ENCODE measurements around the gene WDR77. TPM values are rescaled to one million over a fixed set of nuclear protein-coding genes. Genes with fewer than 3 reads are reported as not detected.

WDR77 gene
- total RNA-seq, 1 donor from 2014 or later: 49.1 TPM

- no peak overlapping the region for H3K27ac ChIP-seq (ENCODE audit: low read depth, low read length)
- no peak for TF ChIP-seq CTCF (IDR thresholded peaks at IDR 0.05; ENCODE audit: insufficient read depth, low read depth, low read length)
- no peak for TF ChIP-seq EZH2 (IDR thresholded peaks at IDR 0.05; ENCODE audit: insufficient read depth, low read length)
- no peaks in the 10 kb centered on the region for H4K20me1 ChIP-seq (ENCODE audit: insufficient read depth, low read length)
- H3K4me2 ChIP-seq (ENCODE audit: low read length): no peak overlapping the region
- no peaks in the 10 kb centered on the region for H3K4me1 ChIP-seq (ENCODE audit: insufficient read depth, low read length)
- no peaks in the 10 kb centered on the region for H3K79me2 ChIP-seq (ENCODE audit: insufficient read depth, low read length)
- Mint-ChIP-seq H3K4me3 (ENCODE audit: unreplicated experiment) (no peak overlapping the region), H3K4me1 (ENCODE audit: low read depth, unreplicated experiment) (peaks cover 4% of the 10 kb centered on the region), H3K9me3 (ENCODE audit: unreplicated experiment) (no peaks in the 10 kb centered on the region), H3K36me3 (ENCODE audit: low read depth, unreplicated experiment) (peaks cover 2% of the 10 kb centered on the region), H3K27me3 (ENCODE audit: low read depth, unreplicated experiment) (no peaks in the 10 kb centered on the region), H3K27ac (ENCODE audit: unreplicated experiment) (no peak overlapping the region)
- FAIRE-seq (no peak), DNase-seq (ENCODE audit: low read depth) (no peak)
- H2AFZ ChIP-seq (ENCODE audit: low read depth, low read length): no peak overlapping the region
- H3K27me3 ChIP-seq (ENCODE audit: insufficient read depth, low read length): no peaks in the 10 kb centered on the region
- no peaks in the 10 kb centered on the region for H3K36me3 ChIP-seq (ENCODE audit: insufficient read depth, low read length)
- no peak overlapping the region for H3K9ac ChIP-seq (ENCODE audit: low read length)
- H3K9me3 ChIP-seq (ENCODE audit: insufficient read depth, low read depth, low read length): no peaks in the 10 kb centered on the region
- H3K4me3 ChIP-seq (ENCODE audit: insufficient read depth, low read depth, low read length): no peak overlapping the region
Observed at GRCh38 chr1:111474521-111474920, 25.5 kb upstream of the WDR77 start.

DNA sequence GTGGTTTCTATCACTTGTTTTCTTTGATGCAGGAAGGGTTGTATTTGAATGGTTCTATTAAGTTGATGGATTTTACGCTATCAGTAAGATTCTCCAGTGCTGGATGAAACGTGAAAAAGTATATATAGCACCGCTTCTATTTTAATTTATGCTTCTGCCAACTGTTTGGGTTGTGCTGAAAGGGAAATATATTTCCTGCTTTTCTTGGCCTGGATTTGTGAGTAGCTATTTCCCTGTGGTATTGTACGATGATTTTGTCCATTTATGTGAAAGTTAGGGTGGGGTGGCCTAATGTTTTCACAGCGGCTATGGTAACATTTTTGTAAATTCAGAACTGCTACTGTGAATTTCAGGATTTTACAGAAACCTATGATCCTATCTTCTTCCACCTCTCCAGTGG, 25.1 kb upstream of the WDR77 start:
- no peaks in the 10 kb centered on the region for H3K79me2 ChIP-seq (ENCODE audit: insufficient read depth, low read length)
- no peak for DNase-seq (ENCODE audit: low read depth)
- no peak overlapping the region for H3K4me3 Mint-ChIP-seq (ENCODE audit: unreplicated experiment)
- FAIRE-seq: no peak
- H3K36me3 ChIP-seq (ENCODE audit: insufficient read depth, low read length): no peaks in the 10 kb centered on the region
- no peak overlapping the region for H3K27ac Mint-ChIP-seq (ENCODE audit: unreplicated experiment)
- no peaks in the 10 kb centered on the region for H3K9me3 Mint-ChIP-seq (ENCODE audit: unreplicated experiment)
- H3K27ac ChIP-seq (ENCODE audit: low read depth, low read length): no peak overlapping the region
- no peak overlapping the region for H3K4me3 ChIP-seq (ENCODE audit: insufficient read depth, low read depth, low read length)
- H3K4me1 ChIP-seq (ENCODE audit: insufficient read depth, low read length): no peaks in the 10 kb centered on the region
- no peak overlapping the region for H3K9ac ChIP-seq (ENCODE audit: low read length)
- no peak for TF ChIP-seq EZH2 (IDR thresholded peaks at IDR 0.05; ENCODE audit: insufficient read depth, low read length)
- no peak for TF ChIP-seq CTCF (IDR thresholded peaks at IDR 0.05; ENCODE audit: insufficient read depth, low read depth, low read length)
- H2AFZ ChIP-seq (ENCODE audit: low read depth, low read length): no peak overlapping the region
- no peaks in the 10 kb centered on the region for H3K9me3 ChIP-seq (ENCODE audit: insufficient read depth, low read depth, low read length)
- H3K27me3 ChIP-seq (ENCODE audit: insufficient read depth, low read length): no peaks in the 10 kb centered on the region
- H4K20me1 ChIP-seq (ENCODE audit: insufficient read depth, low read length): no peaks in the 10 kb centered on the region
- no peak overlapping the region for H3K4me2 ChIP-seq (ENCODE audit: low read length)
- H3K4me1 Mint-ChIP-seq (ENCODE audit: low read depth, unreplicated experiment): peaks cover 4% of the 10 kb centered on the region
- H3K27me3 Mint-ChIP-seq (ENCODE audit: low read depth, unreplicated experiment): no peaks in the 10 kb centered on the region
- H3K36me3 Mint-ChIP-seq (ENCODE audit: low read depth, unreplicated experiment): peaks cover 2% of the 10 kb centered on the region

- TF ChIP-seq EZH2 (IDR thresholded peaks at IDR 0.05; ENCODE audit: insufficient read depth, low read length) (no peak), CTCF (IDR thresholded peaks at IDR 0.05; ENCODE audit: insufficient read depth, low read depth, low read length) (no peak)
- no peaks in the 10 kb centered on the region for H3K27me3 ChIP-seq (ENCODE audit: insufficient read depth, low read length)
- no peaks in the 10 kb centered on the region for H4K20me1 ChIP-seq (ENCODE audit: insufficient read depth, low read length)
- Mint-ChIP-seq H3K4me1 (ENCODE audit: low read depth, unreplicated experiment) (no peaks in the 10 kb centered on the region), H3K27ac (ENCODE audit: unreplicated experiment) (no peak overlapping the region), H3K36me3 (ENCODE audit: low read depth, unreplicated experiment) (peaks cover 2% of the 10 kb centered on the region), H3K27me3 (ENCODE audit: low read depth, unreplicated experiment) (no peaks in the 10 kb centered on the region), H3K4me3 (ENCODE audit: unreplicated experiment) (no peak overlapping the region), H3K9me3 (ENCODE audit: unreplicated experiment) (no peaks in the 10 kb centered on the region)
- H3K9me3 ChIP-seq (ENCODE audit: insufficient read depth, low read depth, low read length): no peaks in the 10 kb centered on the region
- no peak overlapping the region for H2AFZ ChIP-seq (ENCODE audit: low read depth, low read length)
- no peak for DNase-seq (ENCODE audit: low read depth)
- H3K4me2 ChIP-seq (ENCODE audit: low read length): no peak overlapping the region
- no peaks in the 10 kb centered on the region for H3K4me1 ChIP-seq (ENCODE audit: insufficient read depth, low read length)
- FAIRE-seq: no peak
- H3K9ac ChIP-seq (ENCODE audit: low read length): no peak overlapping the region
- no peaks in the 10 kb centered on the region for H3K36me3 ChIP-seq (ENCODE audit: insufficient read depth, low read length)
- H3K79me2 ChIP-seq (ENCODE audit: insufficient read depth, low read length): no peaks in the 10 kb centered on the region
- H3K27ac ChIP-seq (ENCODE audit: low read depth, low read length): no peak overlapping the region
- H3K4me3 ChIP-seq (ENCODE audit: insufficient read depth, low read depth, low read length): no peak overlapping the region
Observed at GRCh38 chr1:111471538-111471937, 22.5 kb upstream of the WDR77 start.

Data from astrocyte (in vitro differentiated cells and primary cell).